Ishikawa (cell line): Measurements from ENCODE around the gene ACO2.

Experiments used
- CEBPB ChIP-seq: IDR thresholded peaks from 2 replicates; pipeline ENCODE4 v1.6.1; 2012
- CREB1 ChIP-seq: IDR thresholded peaks from 2 replicates; pipeline ENCODE4 v1.6.1; 2012; ENCODE audit warnings: low read depth
- EGR1 ChIP-seq: IDR thresholded peaks from 2 replicates; pipeline ENCODE4 v1.6.1; 2012
- EP300 ChIP-seq: IDR thresholded peaks from 2 replicates; pipeline ENCODE4 v1.6.1; 2012; ENCODE audit warnings: borderline replicate concordance
- FOXM1 ChIP-seq: IDR thresholded peaks from 2 replicates; pipeline ENCODE4 v1.6.1; 2012; ENCODE audit warnings: low read depth, borderline replicate concordance
- MAX ChIP-seq: IDR thresholded peaks from 2 replicates; pipeline ENCODE4 v1.6.1; 2012
- NFIC ChIP-seq: IDR thresholded peaks from 2 replicates; pipeline ENCODE4 v1.6.1; 2012
- RAD21 ChIP-seq: IDR thresholded peaks from 2 replicates; pipeline ENCODE4 v1.6.1; 2012; ENCODE audit warnings: low read depth
- REST ChIP-seq: IDR thresholded peaks from 2 replicates; pipeline ENCODE4 v1.6.1; 2012; ENCODE audit warnings: low read depth, mild to moderate bottlenecking
- TAF1 ChIP-seq: IDR thresholded peaks from 2 replicates; pipeline ENCODE4 v1.6.1; 2012; ENCODE audit warnings: low read depth, mild to moderate bottlenecking
- TEAD4 ChIP-seq: IDR thresholded peaks from 2 replicates; pipeline ENCODE4 v1.6.1; 2012
- USF1 ChIP-seq: IDR thresholded peaks from 2 replicates; pipeline ENCODE4 v1.6.1; 2012
- YY1 ChIP-seq: IDR thresholded peaks from 2 replicates; pipeline ENCODE4 v1.6.1; 2012; ENCODE audit warnings: low read depth
- ZBTB7A ChIP-seq: IDR thresholded peaks from 2 replicates; pipeline ENCODE4 v1.6.1; 2012; ENCODE audit warnings: low read depth

- TF ChIP-seq NFIC (no peak), USF1 (no peak), MAX (no peak), EP300 (no peak), ZBTB7A (no peak), REST (no peak), TAF1 (no peak), RAD21 (no peak), CEBPB (no peak), EGR1 (no peak), FOXM1 (no peak), CREB1 (no peak), TEAD4 (no peak), YY1 (no peak)
Observed at GRCh38 chr22:41481131-41481830, 12.4 kb downstream of the ACO2 start.
